Hindlimb muscle (tissue), 1 donor: ENCODE measurements around the gene TIMM50. TPM values are rescaled to one million over a fixed set of nuclear protein-coding genes. Genes with fewer than 3 reads are reported as not detected.
"Not testable (repeated sequence)": the region's sequence is repeated elsewhere in the genome, so short reads cannot be mapped to it uniquely, and the experiment has no call there.

Experiments
- DNase-seq: peaks from one replicate; pipeline ENCODE4 v3.0.0-alpha.2; 2013
- polyA plus RNA-seq: library from polyadenylated mRNA; unstranded; fragments of 120-200 nt; gene quantifications from one replicate; pipeline ENCODE4 v1.2.1, GENCODE V29; 2013; ENCODE audit not compliant: insufficient read length

Gene TIMM50
- polyA plus RNA-seq, 1 donor = 53.7 TPM

GRCh38 chr19:39469567-39469966, 11.1 kb upstream of the TIMM50 start:
- no peak for DNase-seq

DNA sequence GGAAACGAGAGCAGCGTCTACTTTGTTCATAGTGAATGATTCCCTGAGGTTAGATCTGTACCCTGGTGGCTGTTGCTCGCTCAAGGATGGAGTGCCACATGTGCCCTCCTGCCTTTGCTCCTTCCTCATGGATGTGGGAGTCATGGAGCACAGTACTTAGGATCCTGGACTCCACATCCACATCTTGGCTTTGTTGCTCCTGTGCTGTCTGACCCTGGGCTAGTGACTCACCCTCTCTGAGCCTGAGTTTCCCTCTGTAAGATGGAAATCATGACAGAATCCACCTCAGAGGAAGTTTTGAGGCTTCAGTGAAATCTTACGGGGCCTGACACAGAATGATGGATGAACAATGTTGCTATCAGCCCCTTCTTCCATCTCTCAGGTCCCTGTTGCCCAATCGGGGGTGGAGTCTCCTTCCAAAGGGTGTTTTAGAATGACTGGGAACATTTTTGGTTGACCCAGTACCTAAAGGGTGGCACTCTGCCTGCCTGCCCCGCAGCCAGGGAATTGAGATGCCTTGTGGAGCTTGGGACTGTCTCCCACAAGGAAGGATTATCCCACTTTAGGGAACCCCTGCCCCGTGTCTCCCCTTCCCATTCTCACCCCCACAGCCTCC, 9.8 kb upstream of the TIMM50 start:
- DNase-seq = no peak

DNA sequence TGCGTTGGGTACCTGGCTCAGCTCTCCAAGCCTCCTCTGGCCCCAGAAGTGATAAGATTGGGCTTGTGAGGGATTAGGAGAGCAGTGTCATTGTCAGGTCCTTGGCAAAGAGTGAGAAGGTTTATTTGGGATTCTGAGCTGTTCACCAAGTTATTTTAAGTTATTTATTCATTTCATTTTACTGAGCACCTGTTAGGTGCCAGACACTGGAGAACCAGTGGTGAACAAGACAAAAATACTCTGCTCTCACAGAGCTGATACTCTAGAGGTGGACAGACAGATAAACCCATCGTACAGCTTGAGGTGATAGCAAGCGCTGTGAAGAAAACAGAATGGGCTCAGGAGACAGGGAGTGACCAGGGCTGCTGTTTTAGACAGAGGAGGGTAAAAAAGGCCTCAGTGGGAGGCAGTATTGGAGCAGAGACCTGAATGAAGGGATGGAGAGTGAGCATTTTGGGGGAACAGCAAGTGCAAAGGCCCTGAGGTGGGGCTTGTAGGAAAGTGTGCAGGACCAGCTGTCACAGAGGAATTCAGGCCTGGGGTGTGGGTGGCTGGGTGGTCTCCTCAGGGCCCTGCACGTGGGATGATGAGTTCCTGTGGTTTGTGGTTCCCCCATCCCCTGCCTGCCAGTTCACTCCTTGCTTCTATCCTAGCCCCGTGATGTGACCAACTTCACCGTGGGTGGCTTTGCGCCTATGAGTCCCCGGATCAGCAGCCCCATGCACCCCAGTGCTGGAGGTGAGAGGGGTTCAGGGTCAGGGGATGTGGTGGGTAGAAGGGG, 8.7 kb upstream of the TIMM50 start:
- DNase-seq = no peak

- no peak for DNase-seq
Measured at GRCh38 chr19:39472746-39473442, 7.7 kb upstream of the TIMM50 start.

DNA sequence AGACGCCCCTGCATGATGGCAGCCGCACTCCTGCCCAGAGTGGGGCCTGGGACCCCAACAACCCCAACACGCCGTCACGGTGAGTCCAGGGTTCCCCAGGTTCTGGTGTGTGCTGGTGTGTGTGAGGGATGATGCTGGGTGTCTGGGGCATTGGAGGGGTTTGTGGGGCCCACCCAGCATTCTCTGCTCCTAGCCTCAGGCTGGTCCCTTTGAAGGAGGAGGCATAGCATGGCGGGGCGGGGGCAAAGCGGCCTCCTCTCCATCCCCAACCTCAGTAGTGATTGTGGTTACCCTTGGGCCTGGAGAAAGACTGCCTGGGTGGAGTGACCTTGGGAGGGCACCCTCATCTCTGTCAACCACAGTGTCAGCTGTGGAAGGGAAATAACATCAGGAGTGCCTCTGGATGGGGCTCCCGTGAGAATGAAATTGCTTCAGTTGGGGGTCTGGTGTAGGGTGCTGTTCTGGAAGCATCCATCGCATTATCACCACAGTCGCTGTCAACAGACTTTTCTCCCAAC, 7.1 kb upstream of the TIMM50 start:
- DNase-seq = no peak

GRCh38 chr19:39474139-39474620, 6.5 kb upstream of the TIMM50 start:
- peak; percentile 32 for DNase-seq

DNA sequence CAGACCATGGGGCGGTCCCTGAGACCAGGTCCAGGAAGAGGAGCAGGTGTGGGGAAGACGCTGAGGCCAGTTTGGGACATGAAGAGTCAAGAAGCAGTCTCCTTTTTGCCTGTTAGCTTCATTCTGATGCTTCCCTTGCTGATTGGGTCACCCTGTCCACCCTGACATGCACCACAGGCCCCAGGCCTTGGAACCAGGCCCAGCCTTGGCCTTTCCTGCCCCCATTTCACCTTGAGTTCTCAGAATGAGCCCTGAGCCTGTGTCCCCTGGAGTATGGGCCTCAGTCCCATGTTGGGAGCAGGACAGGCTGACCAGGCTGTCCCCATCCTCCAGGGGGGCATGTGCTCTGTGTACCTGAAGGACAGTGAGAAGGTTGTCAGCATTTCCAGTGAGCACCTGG, 4.9 kb upstream of the TIMM50 start:
- DNase-seq = no peak

GRCh38 chr19:39479319-39479801, 1.3 kb upstream of the TIMM50 start:
- DNase-seq = not testable (repeated sequence)

DNA sequence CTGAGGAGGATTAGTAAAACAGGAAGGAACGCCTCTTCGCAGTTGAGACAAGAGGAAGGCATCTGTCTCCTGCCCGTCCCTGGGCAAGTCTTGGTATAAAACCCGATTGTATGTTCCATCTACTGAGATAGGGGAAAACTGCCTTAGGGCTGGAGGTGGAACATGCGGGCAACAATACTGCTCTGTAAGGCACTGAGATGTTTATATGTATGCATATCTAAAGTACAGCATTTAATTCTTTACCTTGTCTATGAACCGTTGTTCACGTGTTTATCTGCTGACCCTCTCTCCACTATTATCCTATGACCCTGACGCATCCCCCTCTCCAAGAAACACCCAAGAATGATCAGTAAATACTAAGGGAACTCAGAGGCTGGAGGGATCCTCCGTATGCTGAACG, 722 bp upstream of the TIMM50 start:
- DNase-seq = no peak

DNA sequence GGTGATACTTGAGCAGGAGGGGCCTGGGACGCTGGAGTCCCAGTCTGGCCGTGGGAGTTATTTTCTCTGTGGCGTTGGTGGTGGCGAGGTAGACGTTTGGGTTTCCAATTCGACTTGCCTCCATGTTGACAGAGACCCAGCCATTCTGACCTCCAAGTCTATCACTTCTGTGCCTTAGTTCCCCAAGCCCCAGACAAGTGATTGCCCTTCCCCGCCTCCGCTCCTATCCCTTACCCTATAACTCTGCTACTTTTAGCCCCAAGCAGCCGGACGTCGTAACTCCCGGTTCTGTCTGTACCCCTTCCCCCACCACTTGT, 549 bp downstream of the TIMM50 start:
- DNase-seq = no peak

DNA sequence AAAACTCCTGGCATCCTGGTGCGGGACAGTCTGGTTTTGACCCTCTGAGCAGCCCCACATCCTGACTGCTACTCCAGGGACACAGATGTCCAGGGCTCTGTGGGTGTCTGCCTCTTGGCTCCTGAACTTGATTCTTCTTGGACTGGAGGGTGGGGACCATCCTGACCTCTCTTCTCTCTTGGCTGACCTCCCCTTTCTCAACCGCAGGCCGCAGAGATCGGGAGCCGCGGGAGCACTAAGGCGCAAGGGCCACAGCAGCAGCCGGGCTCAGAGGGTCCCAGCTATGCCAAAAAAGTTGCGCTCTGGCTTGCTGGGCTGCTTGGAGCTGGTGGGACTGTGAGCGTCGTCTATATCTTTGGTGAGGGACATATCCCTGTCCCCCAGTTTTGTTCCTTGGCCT, 1.0 kb downstream of the TIMM50 start:
- no peak for DNase-seq

GRCh38 chr19:39483141-39483540, 2.5 kb downstream of the TIMM50 start:
- DNase-seq = no peak

DNA sequence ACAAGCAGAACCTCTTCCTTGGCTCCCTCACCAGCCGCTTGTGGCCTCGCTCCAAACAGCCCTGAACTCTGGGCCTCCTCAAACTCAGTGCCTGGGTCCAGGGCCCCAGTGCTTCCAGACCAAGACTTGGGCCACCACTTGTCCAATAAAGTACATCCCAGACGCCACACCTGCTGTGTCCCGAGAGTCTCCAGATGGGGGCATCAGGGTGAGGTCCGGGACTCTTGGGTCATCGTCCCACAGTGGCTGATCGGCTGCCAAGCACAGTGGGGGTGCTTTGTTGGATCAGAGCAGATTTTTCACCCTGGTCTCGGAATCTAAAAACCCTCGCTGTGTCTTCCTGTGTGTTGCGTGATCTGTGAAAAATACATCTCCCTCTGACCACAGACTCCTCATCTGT, 9.1 kb downstream of the TIMM50 start:
- no peak for DNase-seq

DNA sequence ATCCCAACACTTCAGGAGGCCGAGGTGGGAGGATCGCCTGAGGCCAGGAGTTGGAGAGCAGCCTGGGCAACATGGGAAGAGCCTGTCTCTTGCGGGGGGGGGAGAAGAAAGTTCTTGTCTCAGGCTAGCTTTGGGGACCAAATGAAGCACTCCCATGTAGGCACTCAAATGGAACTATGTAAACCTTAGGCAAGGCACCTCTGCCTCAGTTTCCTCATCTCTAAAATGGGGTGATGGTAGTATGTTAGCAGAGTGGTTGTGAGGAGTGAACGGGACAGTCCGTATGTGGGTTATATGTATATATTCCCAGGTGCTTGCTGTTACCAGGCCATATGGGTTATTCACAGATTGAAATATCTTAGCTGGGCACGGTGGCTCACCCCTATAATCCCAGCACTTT, 11.6 kb downstream of the TIMM50 start:
- DNase-seq = no peak

DNA sequence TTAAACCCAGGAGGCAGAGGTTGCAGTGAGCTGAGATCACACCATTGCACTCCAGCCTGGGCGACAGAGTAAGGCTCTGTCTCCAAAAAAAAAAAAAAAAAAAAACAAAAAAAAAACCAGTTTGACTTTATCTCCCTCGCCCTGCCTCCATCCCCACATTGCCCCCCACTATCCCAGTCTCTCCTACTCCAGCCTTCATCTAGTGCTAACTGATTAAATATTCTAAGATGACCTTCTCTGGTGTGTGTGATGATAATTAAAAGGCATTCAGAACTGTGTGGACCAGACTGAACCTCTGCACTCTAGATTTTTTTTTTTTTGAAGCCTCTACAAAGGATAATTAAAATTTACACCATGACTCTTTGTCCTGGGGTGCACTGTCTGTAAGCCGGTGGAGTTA, 12.2 kb downstream of the TIMM50 start:
- DNase-seq = no peak

GRCh38 chr19:39494661-39495060, 14.0 kb downstream of the TIMM50 start:
- no peak for DNase-seq

DNA sequence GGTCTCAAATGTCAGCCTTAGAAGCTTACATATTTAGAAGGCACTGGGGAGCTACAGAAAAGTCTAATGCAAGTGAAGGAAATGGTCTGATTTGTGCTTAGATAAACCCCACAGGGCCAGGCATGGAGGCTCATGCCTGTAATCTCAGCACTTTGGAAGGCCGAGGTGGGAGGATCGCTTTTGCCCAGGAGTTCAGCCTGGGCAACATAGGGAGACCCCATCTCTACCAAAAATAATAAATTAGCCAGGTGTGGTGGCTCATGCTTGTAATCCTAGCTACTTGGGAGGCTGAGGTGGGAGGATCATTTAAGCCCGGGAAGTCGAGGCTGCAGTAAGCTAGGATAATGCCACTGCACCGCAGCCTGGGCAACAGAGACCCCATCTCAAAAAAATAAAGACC, 15.4 kb downstream of the TIMM50 start:
- DNase-seq = no peak

- DNase-seq = no peak
Measured at GRCh38 chr19:39497701-39497995, 17.0 kb downstream of the TIMM50 start.

GRCh38 chr19:39497996-39498797, 17.6 kb downstream of the TIMM50 start:
- peak; percentile 46 for DNase-seq

GRCh38 chr19:39498798-39499642, 18.4 kb downstream of the TIMM50 start, which contains the start of gene DLL3:
TSS of gene DLL3 (plus strand) at chr19:39498947. CDS start at chr19:39498975, 28 bp downstream.
- DNase-seq = no peak

GRCh38 chr19:39499932-39500331, 19.3 kb downstream of the TIMM50 start:
- no peak for DNase-seq

- DNase-seq = no peak
Measured at GRCh38 chr19:39500543-39500942, 19.9 kb downstream of the TIMM50 start.
